Neural progenitor cell (in vitro differentiated cells): ENCODE data around the gene KNDC1.

ENCODE experiments used
- EZH2 ChIP-seq: fragments of 200-600 bp; sonication (generic); IDR thresholded peaks from 2 replicates; pipeline ENCODE4 v1.6.1; 2017; ENCODE audit warnings: antibody characterized with exemption, mild to moderate bottlenecking, moderate library complexity
- TF ChIP-seq, protein P1 (sequence below): fragments of 200-600 bp; sonication (generic); IDR thresholded peaks from 2 replicates; pipeline ENCODE4 v1.5.1; 2017; ENCODE audit warnings: antibody characterized with exemption, mild to moderate bottlenecking

DNA sequence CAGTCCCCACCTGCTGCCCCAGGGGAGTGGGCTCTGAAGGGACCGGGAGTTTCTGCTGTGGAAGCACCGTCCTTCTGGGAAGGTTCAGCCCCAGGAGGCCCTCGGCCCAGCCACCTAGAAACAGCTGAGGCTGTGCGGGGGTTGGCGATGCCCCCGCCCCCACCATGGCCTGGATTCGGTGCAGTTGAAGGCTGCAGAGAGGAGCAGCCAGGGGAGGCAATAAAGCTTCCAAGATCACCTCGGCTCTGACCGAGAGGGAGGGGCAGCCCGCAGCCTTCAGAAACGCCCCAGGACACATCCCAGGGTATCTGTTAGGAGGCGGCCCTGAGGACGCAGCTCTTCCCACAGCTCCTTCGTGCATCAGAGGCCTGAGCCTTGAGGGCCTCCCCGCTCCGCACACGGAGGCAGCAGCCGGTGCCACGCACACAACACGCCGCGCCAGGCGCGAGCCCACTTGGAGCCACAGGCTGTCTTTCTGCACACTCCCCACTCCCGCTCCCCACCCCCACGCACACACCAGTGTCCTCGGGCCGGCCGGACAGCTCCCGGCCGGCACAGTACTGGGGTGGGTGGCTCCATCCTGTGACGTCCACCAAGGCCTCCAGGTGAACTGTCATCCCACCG, 1.6 kb downstream of the KNDC1 start:
- TF ChIP-seq, protein P1, sequence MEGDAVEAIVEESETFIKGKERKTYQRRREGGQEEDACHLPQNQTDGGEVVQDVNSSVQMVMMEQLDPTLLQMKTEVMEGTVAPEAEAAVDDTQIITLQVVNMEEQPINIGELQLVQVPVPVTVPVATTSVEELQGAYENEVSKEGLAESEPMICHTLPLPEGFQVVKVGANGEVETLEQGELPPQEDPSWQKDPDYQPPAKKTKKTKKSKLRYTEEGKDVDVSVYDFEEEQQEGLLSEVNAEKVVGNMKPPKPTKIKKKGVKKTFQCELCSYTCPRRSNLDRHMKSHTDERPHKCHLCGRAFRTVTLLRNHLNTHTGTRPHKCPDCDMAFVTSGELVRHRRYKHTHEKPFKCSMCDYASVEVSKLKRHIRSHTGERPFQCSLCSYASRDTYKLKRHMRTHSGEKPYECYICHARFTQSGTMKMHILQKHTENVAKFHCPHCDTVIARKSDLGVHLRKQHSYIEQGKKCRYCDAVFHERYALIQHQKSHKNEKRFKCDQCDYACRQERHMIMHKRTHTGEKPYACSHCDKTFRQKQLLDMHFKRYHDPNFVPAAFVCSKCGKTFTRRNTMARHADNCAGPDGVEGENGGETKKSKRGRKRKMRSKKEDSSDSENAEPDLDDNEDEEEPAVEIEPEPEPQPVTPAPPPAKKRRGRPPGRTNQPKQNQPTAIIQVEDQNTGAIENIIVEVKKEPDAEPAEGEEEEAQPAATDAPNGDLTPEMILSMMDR: no peak
- no peak for TF ChIP-seq EZH2
